Measurements from ENCODE around the gene AMMECR1. TPM values are rescaled to one million over a fixed set of nuclear protein-coding genes. Genes with fewer than 3 reads are reported as not detected.
A peak's percentile ranks its signal among the peaks of the same experiment; 100 is the strongest.

AMMECR1 gene
- total and polyA plus RNA-seq, 2 of the 13 experiments (the other 11 are each of a cell fraction or from before 2014, with no cell fraction given): 3.1 to 7.5 TPM

- peak; percentile 53 for FAIRE-seq
- no peaks in the 10 kb centered on the region for H3K27me3 ChIP-seq (ENCODE audit: control insufficient read depth in 1 of 2, insufficient read depth in 2 of 2, low read length in 2 of 2)
- ChIA-PET POLR2A (no interaction called here), CTCF (ENCODE audit: low intra/inter-chr PET ratio, low total read pairs) (interaction anchor here (0.6 to 1.9 kb wide), 2 partner anchors 234 to 263 kb away, joined by 3 to 5 read pairs; no protein-coding TSS in a partner anchor)
- H3K4me2 ChIP-seq (ENCODE audit: low read depth, low read length): no peak overlapping the region
- BruUV-seq (replicated peaks): no TSS peak
- no peak overlapping the region for H3K9ac ChIP-seq (ENCODE audit: insufficient read depth, low read depth, low read length)
- H3K79me2 ChIP-seq (ENCODE audit: insufficient read depth, low read length): no peaks in the 10 kb centered on the region
- no peaks in the 10 kb centered on the region for H4K20me1 ChIP-seq (ENCODE audit: insufficient read depth, low read length)
- ATAC-seq: peak; percentile 73
- H3K4me1 ChIP-seq (ENCODE audit: insufficient read depth, low read length): peaks cover 12% of the 10 kb centered on the region; the same call in 1 of the 2 replicates
- intact Hi-C loops (cut with micrococcal nuclease; ENCODE audit: unreplicated experiment) (no loop called here), in situ Hi-C loops (cut with HindIII; ENCODE audit: extremely low pct_ligation_motif_present, low pct_unique_long_range_greater_than_20kb) (no loop called here)
- H3K4me3 ChIP-seq (replicated peaks in 1 of 3; ENCODE audit: insufficient read depth in 1 of 3, low read depth in 2 of 3, low read length in 3 of 3): no peak overlapping the region
- no peak for DNase-seq (ENCODE audit: low spot score)
- no peak overlapping the region for H3K27ac ChIP-seq (ENCODE audit: extremely low read length, insufficient read depth, low read length)
- TF ChIP-seq TIGD3 (CRISPR knock-in tag; IDR thresholded peaks at IDR 0.05; ENCODE audit: borderline replicate concordance) (no peak), ZSCAN21 (CRISPR knock-in tag; IDR thresholded peaks at IDR 0.05; ENCODE audit: borderline replicate concordance) (no peak), STAG1 (CRISPR knock-in tag; IDR thresholded peaks at IDR 0.05) (0 out of 2 replicates have a peak, but pooled peaks have one; percentile 8), NFE2 (CRISPR knock-in tag; IDR thresholded peaks at IDR 0.05) (no peak), ZNF576 (CRISPR knock-in tag; IDR thresholded peaks at IDR 0.05) (no peak), ARNT2 (CRISPR knock-in tag; IDR thresholded peaks at IDR 0.05; ENCODE audit: low read depth) (no peak), ZNF264 (CRISPR knock-in tag; IDR thresholded peaks at IDR 0.05) (no peak), PITX1 (CRISPR knock-in tag; IDR thresholded peaks at IDR 0.05) (no peak), MNT (IDR thresholded peaks at IDR 0.05) (no peak), MAFK (conservative IDR thresholded peaks at IDR 0.05 in 1 of 2, IDR thresholded peaks at IDR 0.05 in 1 of 2; ENCODE audit: low read length in 2 of 2) (0 out of 4 replicates have a peak, but pooled peaks of 1 of the 2 experiments have one; percentile 15), ZNF83 (CRISPR knock-in tag; IDR thresholded peaks at IDR 0.05; ENCODE audit: borderline replicate concordance) (no peak), CTCF (CRISPR knock-in tag; IDR thresholded peaks at IDR 0.05) (peak; percentile 45), GPBP1L1 (CRISPR knock-in tag; IDR thresholded peaks at IDR 0.05) (no peak), SMYD3 (CRISPR knock-in tag; IDR thresholded peaks at IDR 0.05) (no peak), ZNF615 (CRISPR knock-in tag; IDR thresholded peaks at IDR 0.05; ENCODE audit: borderline replicate concordance) (no peak), GTF2F1 (IDR thresholded peaks at IDR 0.05; ENCODE audit: low read length) (no peak)
- H2AFZ ChIP-seq (ENCODE audit: low read length): no peak overlapping the region
- no peaks in the 10 kb centered on the region for H3K36me3 ChIP-seq (replicated peaks in 1 of 2; ENCODE audit: control insufficient read depth in 1 of 2, insufficient read depth in 2 of 2, low read length in 2 of 2)
- WGBS (ENCODE audit: low lambda C conversion rate): 25% methylated on average over 4 of the region's 4 CpGs
- no peaks in the 10 kb centered on the region for H3K9me3 ChIP-seq (ENCODE audit: low read length)
Measured at GRCh38 chrX:110145854-110146253, 172.0 kb downstream of the AMMECR1 start.

Data from HepG2 (cell line).